Measurements from ENCODE around the gene ORAI1.

- TF ChIP-seq TARDBP (IDR thresholded peaks at IDR 0.05) (no peak), FOXM1 (IDR thresholded peaks at IDR 0.05; ENCODE audit: borderline replicate concordance) (no peak), ARNT (IDR thresholded peaks at IDR 0.05) (no peak), CTBP1 (IDR thresholded peaks at IDR 0.05; ENCODE audit: borderline replicate concordance) (no peak), FOXA1 (IDR thresholded peaks at IDR 0.05) (no peak)
Observed at GRCh38 chr12:121576851-121577391, 49.4 kb upstream of the ORAI1 start.

All from HEK293T (cell line).